ENCODE measurements around the gene ARHGEF4.

DNA sequence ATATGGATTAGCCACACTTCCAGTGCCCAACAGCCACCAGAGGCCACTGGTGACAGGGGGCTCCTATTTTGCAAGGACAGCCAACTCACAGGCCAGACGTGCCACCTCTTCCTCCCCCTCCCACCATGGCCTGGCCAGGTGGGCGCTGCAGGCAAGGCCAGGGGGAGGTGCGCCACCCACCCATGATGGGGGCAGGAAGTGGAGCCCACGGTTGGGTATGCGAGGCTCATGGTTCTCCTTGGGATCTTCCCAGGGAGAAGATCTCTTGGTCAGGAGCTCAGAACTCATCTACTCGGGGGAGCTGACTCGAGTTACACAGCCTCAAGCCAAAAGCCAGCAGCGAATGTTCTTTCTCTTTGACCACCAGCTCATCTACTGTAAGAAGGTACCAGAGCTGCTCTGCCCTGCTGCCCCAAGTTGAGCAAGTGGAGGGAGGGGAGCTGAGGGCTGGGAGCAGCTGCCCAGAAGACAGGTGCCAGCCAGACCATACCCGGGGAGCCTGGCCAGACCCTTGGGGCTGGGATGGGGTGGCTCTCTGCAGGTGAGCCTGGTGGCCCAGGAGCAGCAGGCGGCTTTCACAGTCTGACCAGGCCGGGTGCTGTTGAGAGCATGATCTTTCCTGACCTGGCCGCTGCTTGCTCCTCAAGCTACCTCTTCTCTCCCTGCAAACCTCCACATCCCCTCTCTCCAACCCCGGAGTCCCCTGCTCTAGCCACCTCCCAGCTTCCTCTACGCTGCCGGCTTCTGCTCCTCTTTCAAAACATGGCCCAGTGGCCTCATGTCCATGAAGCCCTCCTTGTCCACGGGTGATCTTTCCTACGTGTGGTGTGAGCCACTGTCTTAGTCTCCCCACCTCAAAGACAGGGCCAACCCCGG, 206.7 kb downstream of the ARHGEF4 start:
- TF ChIP-seq, protein P1, sequence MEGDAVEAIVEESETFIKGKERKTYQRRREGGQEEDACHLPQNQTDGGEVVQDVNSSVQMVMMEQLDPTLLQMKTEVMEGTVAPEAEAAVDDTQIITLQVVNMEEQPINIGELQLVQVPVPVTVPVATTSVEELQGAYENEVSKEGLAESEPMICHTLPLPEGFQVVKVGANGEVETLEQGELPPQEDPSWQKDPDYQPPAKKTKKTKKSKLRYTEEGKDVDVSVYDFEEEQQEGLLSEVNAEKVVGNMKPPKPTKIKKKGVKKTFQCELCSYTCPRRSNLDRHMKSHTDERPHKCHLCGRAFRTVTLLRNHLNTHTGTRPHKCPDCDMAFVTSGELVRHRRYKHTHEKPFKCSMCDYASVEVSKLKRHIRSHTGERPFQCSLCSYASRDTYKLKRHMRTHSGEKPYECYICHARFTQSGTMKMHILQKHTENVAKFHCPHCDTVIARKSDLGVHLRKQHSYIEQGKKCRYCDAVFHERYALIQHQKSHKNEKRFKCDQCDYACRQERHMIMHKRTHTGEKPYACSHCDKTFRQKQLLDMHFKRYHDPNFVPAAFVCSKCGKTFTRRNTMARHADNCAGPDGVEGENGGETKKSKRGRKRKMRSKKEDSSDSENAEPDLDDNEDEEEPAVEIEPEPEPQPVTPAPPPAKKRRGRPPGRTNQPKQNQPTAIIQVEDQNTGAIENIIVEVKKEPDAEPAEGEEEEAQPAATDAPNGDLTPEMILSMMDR (conservative IDR thresholded peaks at IDR 0.05; ENCODE audit: low read depth in 2 of 2): no peak
- TF ChIP-seq EZH2phosphoT487 (IDR thresholded peaks at IDR 0.05; ENCODE audit: unreplicated experiment) (no peak), EZH2 (IDR thresholded peaks at IDR 0.05; ENCODE audit: low read depth, unreplicated experiment) (no peak), POLR2AphosphoS5 (IDR thresholded peaks at IDR 0.05; ENCODE audit: low read depth) (no peak), NANOG (IDR thresholded peaks at IDR 0.05; ENCODE audit: borderline replicate concordance) (no peak), ZNF331 (CRISPR knock-in tag; IDR thresholded peaks at IDR 0.05; ENCODE audit: low read depth) (no peak), JUNB (IDR thresholded peaks at IDR 0.05; ENCODE audit: unreplicated experiment) (no peak), ZNF114 (CRISPR knock-in tag; IDR thresholded peaks at IDR 0.05) (no peak), CREB1 (CRISPR knock-in tag; IDR thresholded peaks at IDR 0.05; ENCODE audit: low read depth) (no peak)
- TF ChIP-seq, protein P2, sequence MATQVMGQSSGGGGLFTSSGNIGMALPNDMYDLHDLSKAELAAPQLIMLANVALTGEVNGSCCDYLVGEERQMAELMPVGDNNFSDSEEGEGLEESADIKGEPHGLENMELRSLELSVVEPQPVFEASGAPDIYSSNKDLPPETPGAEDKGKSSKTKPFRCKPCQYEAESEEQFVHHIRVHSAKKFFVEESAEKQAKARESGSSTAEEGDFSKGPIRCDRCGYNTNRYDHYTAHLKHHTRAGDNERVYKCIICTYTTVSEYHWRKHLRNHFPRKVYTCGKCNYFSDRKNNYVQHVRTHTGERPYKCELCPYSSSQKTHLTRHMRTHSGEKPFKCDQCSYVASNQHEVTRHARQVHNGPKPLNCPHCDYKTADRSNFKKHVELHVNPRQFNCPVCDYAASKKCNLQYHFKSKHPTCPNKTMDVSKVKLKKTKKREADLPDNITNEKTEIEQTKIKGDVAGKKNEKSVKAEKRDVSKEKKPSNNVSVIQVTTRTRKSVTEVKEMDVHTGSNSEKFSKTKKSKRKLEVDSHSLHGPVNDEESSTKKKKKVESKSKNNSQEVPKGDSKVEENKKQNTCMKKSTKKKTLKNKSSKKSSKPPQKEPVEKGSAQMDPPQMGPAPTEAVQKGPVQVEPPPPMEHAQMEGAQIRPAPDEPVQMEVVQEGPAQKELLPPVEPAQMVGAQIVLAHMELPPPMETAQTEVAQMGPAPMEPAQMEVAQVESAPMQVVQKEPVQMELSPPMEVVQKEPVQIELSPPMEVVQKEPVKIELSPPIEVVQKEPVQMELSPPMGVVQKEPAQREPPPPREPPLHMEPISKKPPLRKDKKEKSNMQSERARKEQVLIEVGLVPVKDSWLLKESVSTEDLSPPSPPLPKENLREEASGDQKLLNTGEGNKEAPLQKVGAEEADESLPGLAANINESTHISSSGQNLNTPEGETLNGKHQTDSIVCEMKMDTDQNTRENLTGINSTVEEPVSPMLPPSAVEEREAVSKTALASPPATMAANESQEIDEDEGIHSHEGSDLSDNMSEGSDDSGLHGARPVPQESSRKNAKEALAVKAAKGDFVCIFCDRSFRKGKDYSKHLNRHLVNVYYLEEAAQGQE (IDR thresholded peaks at IDR 0.05; ENCODE audit: unreplicated experiment): no peak
- TF ChIP-seq, protein P3, sequence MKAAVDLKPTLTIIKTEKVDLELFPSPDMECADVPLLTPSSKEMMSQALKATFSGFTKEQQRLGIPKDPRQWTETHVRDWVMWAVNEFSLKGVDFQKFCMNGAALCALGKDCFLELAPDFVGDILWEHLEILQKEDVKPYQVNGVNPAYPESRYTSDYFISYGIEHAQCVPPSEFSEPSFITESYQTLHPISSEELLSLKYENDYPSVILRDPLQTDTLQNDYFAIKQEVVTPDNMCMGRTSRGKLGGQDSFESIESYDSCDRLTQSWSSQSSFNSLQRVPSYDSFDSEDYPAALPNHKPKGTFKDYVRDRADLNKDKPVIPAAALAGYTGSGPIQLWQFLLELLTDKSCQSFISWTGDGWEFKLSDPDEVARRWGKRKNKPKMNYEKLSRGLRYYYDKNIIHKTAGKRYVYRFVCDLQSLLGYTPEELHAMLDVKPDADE (IDR thresholded peaks at IDR 0.05): no peak
- TF ChIP-seq, protein P4, sequence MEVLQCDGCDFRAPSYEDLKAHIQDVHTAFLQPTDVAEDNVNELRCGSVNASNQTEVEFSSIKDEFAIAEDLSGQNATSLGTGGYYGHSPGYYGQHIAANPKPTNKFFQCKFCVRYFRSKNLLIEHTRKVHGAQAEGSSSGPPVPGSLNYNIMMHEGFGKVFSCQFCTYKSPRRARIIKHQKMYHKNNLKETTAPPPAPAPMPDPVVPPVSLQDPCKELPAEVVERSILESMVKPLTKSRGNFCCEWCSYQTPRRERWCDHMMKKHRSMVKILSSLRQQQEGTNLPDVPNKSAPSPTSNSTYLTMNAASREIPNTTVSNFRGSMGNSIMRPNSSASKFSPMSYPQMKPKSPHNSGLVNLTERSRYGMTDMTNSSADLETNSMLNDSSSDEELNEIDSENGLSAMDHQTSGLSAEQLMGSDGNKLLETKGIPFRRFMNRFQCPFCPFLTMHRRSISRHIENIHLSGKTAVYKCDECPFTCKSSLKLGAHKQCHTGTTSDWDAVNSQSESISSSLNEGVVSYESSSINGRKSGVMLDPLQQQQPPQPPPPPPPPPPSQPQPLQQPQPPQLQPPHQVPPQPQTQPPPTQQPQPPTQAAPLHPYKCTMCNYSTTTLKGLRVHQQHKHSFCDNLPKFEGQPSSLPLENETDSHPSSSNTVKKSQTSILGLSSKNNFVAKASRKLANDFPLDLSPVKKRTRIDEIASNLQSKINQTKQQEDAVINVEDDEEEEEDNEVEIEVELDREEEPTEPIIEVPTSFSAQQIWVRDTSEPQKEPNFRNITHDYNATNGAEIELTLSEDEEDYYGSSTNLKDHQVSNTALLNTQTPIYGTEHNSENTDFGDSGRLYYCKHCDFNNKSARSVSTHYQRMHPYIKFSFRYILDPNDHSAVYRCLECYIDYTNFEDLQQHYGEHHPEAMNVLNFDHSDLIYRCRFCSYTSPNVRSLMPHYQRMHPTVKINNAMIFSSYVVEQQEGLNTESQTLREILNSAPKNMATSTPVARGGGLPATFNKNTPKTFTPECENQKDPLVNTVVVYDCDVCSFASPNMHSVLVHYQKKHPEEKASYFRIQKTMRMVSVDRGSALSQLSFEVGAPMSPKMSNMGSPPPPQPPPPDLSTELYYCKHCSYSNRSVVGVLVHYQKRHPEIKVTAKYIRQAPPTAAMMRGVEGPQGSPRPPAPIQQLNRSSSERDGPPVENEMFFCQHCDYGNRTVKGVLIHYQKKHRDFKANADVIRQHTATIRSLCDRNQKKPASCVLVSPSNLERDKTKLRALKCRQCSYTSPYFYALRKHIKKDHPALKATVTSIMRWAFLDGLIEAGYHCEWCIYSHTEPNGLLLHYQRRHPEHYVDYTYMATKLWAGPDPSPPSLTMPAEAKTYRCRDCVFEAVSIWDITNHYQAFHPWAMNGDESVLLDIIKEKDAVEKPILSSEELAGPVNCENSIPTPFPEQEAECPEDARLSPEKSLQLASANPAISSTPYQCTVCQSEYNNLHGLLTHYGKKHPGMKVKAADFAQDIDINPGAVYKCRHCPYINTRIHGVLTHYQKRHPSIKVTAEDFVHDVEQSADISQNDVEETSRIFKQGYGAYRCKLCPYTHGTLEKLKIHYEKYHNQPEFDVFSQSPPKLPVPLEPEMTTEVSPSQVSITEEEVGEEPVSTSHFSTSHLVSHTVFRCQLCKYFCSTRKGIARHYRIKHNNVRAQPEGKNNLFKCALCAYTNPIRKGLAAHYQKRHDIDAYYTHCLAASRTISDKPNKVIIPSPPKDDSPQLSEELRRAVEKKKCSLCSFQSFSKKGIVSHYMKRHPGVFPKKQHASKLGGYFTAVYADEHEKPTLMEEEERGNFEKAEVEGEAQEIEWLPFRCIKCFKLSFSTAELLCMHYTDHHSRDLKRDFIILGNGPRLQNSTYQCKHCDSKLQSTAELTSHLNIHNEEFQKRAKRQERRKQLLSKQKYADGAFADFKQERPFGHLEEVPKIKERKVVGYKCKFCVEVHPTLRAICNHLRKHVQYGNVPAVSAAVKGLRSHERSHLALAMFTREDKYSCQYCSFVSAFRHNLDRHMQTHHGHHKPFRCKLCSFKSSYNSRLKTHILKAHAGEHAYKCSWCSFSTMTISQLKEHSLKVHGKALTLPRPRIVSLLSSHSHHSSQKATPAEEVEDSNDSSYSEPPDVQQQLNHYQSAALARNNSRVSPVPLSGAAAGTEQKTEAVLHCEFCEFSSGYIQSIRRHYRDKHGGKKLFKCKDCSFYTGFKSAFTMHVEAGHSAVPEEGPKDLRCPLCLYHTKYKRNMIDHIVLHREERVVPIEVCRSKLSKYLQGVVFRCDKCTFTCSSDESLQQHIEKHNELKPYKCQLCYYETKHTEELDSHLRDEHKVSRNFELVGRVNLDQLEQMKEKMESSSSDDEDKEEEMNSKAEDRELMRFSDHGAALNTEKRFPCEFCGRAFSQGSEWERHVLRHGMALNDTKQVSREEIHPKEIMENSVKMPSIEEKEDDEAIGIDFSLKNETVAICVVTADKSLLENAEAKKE (CRISPR knock-in tag; IDR thresholded peaks at IDR 0.05): no peak

Measured in GM23338 (cell line).